HEK293 (cell line): ENCODE results near the gene MTA1.
A peak's percentile ranks its signal among the peaks of the same experiment; 100 is the strongest.

Experiments used
- CTCF ChIA-PET: fragments of 350-600 bp; formaldehyde crosslinking; extraction: SDS; loops from one replicate; lab custom pipeline; 2021; ENCODE audit warnings: antibody characterized with exemption; lab: Yijun Ruan, JAX
- POLR2A ChIA-PET: fragments of 300-600 bp; formaldehyde crosslinking; extraction: SDS; loops from one replicate; lab custom pipeline; 2020; ENCODE audit warnings: antibody characterized with exemption, inconsistent platforms; lab: Yijun Ruan, JAX
- H3K27ac ChIP-seq: fragments of 200-500 bp; sonication (Bioruptor generic); 2 replicates; pipeline ENCODE4 v1.5.1; 2014; ENCODE audit warnings: low read depth, low read length, control low read depth, inconsistent platforms; ENCODE audit errors: extremely low read depth
- H3K36me3 ChIP-seq, 2 experiments: fragments of 200-500 bp in 1 of 2; sonication (Bioruptor generic) in 1 of 2; 1 replicate in 1 of 2; 2 replicates in 1 of 2; pipeline ENCODE4 v1.5.1; 2014 to 2017; ENCODE audit warnings: inconsistent platforms in 2 of 2, low read length in 2 of 2; ENCODE audit not compliant: control insufficient read depth in 2 of 2, insufficient read depth in 1 of 2
- H3K4me1 ChIP-seq: fragments of 200-500 bp; sonication (Bioruptor generic); 2 replicates; pipeline ENCODE4 v1.5.1; 2014; ENCODE audit warnings: mild to moderate bottlenecking, low read length, inconsistent platforms; ENCODE audit not compliant: control insufficient read depth, insufficient read depth
- H3K4me3 ChIP-seq: 2 replicates; pipeline ENCODE4 v1.5.1; 2011; ENCODE audit warnings: low read depth, mild to moderate bottlenecking, control low read depth, low read length, moderate library complexity
- H3K9me3 ChIP-seq: fragments of 200-500 bp; sonication (Bioruptor generic); 2 replicates; pipeline ENCODE4 v1.5.1; 2014; ENCODE audit warnings: low read depth, low read length, inconsistent platforms; ENCODE audit not compliant: control insufficient read depth, insufficient read depth
- AEBP2 ChIP-seq: fragments of 450-650 bp; formaldehyde crosslinking; IDR thresholded peaks from 2 replicates; pipeline ENCODE4 v1.5.1; 2016; ENCODE audit warnings: missing biosample characterization, missing genetic modification characterization, borderline replicate concordance
- BCL11A ChIP-seq: fragments of 450-650 bp; formaldehyde crosslinking; IDR thresholded peaks from 2 replicates; pipeline ENCODE4 v1.5.1; 2016; ENCODE audit warnings: low read depth, missing biosample characterization, missing genetic modification characterization
- BCL6B ChIP-seq: fragments of 450-650 bp; formaldehyde crosslinking; IDR thresholded peaks from 2 replicates; pipeline ENCODE4 v1.5.1; 2017; ENCODE audit warnings: missing biosample characterization, missing genetic modification characterization
- GFI1B ChIP-seq: fragments of 450-650 bp; formaldehyde crosslinking; IDR thresholded peaks from 2 replicates; pipeline ENCODE4 v1.5.1; 2016; ENCODE audit warnings: missing biosample characterization, missing genetic modification characterization
- GLIS2 ChIP-seq: fragments of 450-650 bp; formaldehyde crosslinking; IDR thresholded peaks from 2 replicates; pipeline ENCODE4 v1.5.1; 2016; ENCODE audit warnings: missing biosample characterization, missing genetic modification characterization
- MZF1 ChIP-seq: fragments of 450-650 bp; formaldehyde crosslinking; IDR thresholded peaks from 2 replicates; pipeline ENCODE4 v1.5.1; 2017; ENCODE audit warnings: missing biosample characterization, missing genetic modification characterization, borderline replicate concordance
- PBX3 ChIP-seq: sonication (generic); formaldehyde crosslinking; IDR thresholded peaks from 2 replicates; pipeline ENCODE4 v1.8.1; 2022; ENCODE audit warnings: mild to moderate bottlenecking, moderate library complexity, missing genetic modification reagents
- ZIC2 ChIP-seq: fragments of 450-650 bp; formaldehyde crosslinking; IDR thresholded peaks from 2 replicates; pipeline ENCODE4 v1.5.1; 2016; ENCODE audit warnings: missing biosample characterization, missing genetic modification characterization
- ZNF121 ChIP-seq: fragments of 450-650 bp; formaldehyde crosslinking; IDR thresholded peaks from 2 replicates; pipeline ENCODE4 v1.5.1; 2016; ENCODE audit warnings: missing biosample characterization, missing genetic modification characterization
- ZNF16 ChIP-seq: fragments of 450-650 bp; formaldehyde crosslinking; IDR thresholded peaks from 2 replicates; pipeline ENCODE4 v1.5.1; 2016; ENCODE audit warnings: low read depth, missing biosample characterization, missing genetic modification characterization
- ZNF169 ChIP-seq: fragments of 450-650 bp; formaldehyde crosslinking; IDR thresholded peaks from 2 replicates; pipeline ENCODE4 v1.5.1; 2016; ENCODE audit warnings: missing biosample characterization, missing genetic modification characterization
- ZNF248 ChIP-seq: fragments of 450-650 bp; formaldehyde crosslinking; IDR thresholded peaks from 2 replicates; pipeline ENCODE4 v1.5.1; 2017; ENCODE audit warnings: missing biosample characterization, missing genetic modification characterization
- ZNF292 ChIP-seq: fragments of 450-650 bp; formaldehyde crosslinking; IDR thresholded peaks from 2 replicates; pipeline ENCODE4 v1.5.1; 2016; ENCODE audit warnings: low read depth, missing biosample characterization, missing genetic modification characterization, borderline replicate concordance
- ZNF391 ChIP-seq: fragments of 450-650 bp; formaldehyde crosslinking; IDR thresholded peaks from 2 replicates; pipeline ENCODE4 v1.5.1; 2016; ENCODE audit warnings: low read depth, missing biosample characterization, missing genetic modification characterization, borderline replicate concordance
- ZNF423 ChIP-seq: fragments of 450-650 bp; formaldehyde crosslinking; IDR thresholded peaks from 2 replicates; pipeline ENCODE4 v1.5.1; 2016; ENCODE audit warnings: missing biosample characterization, missing genetic modification characterization
- ZNF426 ChIP-seq: fragments of 450-650 bp; formaldehyde crosslinking; IDR thresholded peaks from 2 replicates; pipeline ENCODE4 v1.5.1; 2017; ENCODE audit warnings: missing biosample characterization, missing genetic modification characterization, mild to moderate bottlenecking, inconsistent platforms, moderate library complexity
- ZNF610 ChIP-seq: fragments of 450-650 bp; formaldehyde crosslinking; IDR thresholded peaks from 2 replicates; pipeline ENCODE4 v1.5.1; 2016; ENCODE audit warnings: missing biosample characterization, missing genetic modification characterization, borderline replicate concordance
- ZNF623 ChIP-seq: fragments of 450-650 bp; formaldehyde crosslinking; IDR thresholded peaks from 2 replicates; pipeline ENCODE4 v1.5.1; 2016; ENCODE audit warnings: missing biosample characterization, missing genetic modification characterization
- ZNF645 ChIP-seq: fragments of 450-650 bp; formaldehyde crosslinking; IDR thresholded peaks from 2 replicates; pipeline ENCODE4; 2016; ENCODE audit warnings: missing biosample characterization, missing genetic modification characterization
- ZNF707 ChIP-seq: fragments of 450-650 bp; formaldehyde crosslinking; IDR thresholded peaks from 2 replicates; pipeline ENCODE4 v1.5.1; 2016; ENCODE audit warnings: missing biosample characterization, missing genetic modification characterization
- ZNF785 ChIP-seq: fragments of 450-650 bp; formaldehyde crosslinking; IDR thresholded peaks from 2 replicates; pipeline ENCODE4 v1.5.1; 2016; ENCODE audit warnings: missing biosample characterization, missing genetic modification characterization
- TF ChIP-seq, protein P1 (sequence below): fragments of 450-650 bp; IDR thresholded peaks from 2 replicates; pipeline ENCODE4 v1.5.1; 2018; ENCODE audit warnings: missing biosample characterization, missing genetic modification characterization
- TF ChIP-seq, protein P2 (sequence below): fragments of 450-650 bp; formaldehyde crosslinking; IDR thresholded peaks from 2 replicates; pipeline ENCODE4 v1.5.1; 2017; ENCODE audit warnings: missing biosample characterization, missing genetic modification characterization

Gene MTA1

DNA sequence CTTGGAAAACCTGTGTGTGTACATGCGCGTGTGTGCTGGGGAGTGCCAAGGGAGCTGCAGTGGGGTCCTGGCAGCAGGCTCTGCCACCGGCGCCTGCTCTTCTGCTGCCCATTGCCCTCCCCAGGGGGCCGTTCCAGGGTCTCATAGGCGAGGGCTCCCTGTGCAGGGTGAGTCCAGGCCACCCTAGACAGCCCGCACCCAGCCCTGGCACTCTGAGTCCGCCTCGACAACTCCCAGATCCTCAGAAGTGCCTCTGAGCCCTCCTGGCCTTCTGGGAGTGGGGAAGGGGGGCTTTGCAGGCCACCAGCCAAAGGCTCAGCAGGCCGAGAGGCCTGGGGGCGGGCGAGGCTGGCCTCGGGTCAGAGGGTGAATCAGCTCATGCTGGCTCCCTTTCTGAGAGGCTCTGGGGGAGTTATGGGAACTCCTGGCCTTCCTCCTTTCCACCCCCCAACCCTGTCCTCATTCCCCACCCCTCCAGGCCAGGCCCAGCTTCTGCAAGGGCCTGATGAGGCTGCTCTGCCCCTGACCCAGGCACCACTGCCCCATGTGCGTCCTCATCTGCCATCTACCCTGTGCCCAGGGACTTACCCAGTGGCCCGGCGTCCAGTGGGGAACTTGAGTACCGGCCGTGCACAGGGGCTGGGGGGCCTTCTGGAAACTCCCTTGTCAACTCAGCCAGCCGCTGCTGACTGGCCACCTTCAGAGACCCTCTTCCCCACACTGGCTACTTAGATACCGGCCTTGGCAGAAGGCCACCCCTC lies 69.3 kb downstream of the MTA1 start:
- Histone ChIP-seq H3K36me3 (peaks cover 0 to 18% of the 10 kb centered on the region in 2 experiments; a peak in 1 of 3 replicates), H3K4me1 (peaks cover 5% of the 10 kb centered on the region), H3K9me3 (no peaks in the 10 kb centered on the region), H3K27ac (peak overlapping the region; percentile 95; the same call in 1 of the 2 replicates), H3K4me3 (peak overlapping the region; percentile 4; the same call in 1 of the 2 replicates)
- POLR2A ChIA-PET = interaction anchor here (0.7 to 2.1 kb wide), 11 partner anchors 8 to 398 kb away, joined by 3 to 19 read pairs (median 3); partner anchors contain the start of gene PACS2
- CTCF ChIA-PET = interaction anchor here (0.5 to 5.0 kb wide), 14 partner anchors 8 to 188 kb away, joined by 3 to 83 read pairs (median 6); partner anchors contain the start of gene BRF1
- no peak for TF ChIP-seq ZNF121 (tag by site-specific recombination)
- TF ChIP-seq ZNF623 (tag by site-specific recombination) = no peak

DNA sequence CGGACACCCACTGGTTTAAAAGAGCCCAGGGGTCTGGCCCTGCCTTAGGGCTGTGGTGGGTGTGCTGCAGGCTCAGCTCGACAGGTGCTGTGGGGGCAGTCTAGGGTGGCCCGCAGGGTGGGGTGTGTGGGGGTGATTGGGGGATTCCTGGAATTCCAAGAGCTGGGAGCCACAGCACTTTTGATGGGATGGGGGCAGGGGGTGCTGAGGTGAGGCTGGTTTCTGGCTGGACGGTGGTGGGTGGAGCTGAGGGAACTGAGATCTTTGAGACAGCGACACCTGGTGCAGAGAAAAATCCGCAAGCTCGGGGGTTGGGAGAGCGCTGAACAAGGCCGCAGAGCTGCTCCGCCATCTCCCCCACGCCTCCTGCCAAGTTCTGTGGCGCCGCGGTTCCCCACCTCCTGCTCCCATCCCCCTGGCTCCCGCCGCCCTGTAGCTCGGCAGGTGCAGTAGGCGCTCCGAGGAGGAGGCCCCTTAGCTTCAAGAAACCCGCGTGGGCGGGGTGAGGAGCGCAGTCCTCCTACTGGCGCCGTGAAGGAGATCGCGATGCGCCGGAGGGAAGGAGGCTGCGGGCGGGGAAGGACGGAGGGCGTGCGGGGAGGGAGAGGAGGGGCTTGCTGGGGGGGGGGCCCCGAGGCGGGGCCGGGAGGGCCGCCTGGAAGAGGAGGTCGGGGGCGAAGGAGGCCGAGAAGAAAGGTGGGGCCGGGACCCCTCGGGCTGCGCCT lies 70.1 kb downstream of the MTA1 start:
- POLR2A ChIA-PET = interaction anchor here (0.7 to 2.1 kb wide), 11 partner anchors 9 to 399 kb away, joined by 3 to 19 read pairs (median 3); partner anchors contain the start of gene PACS2
- peak overlapping the region; percentile 52 for H3K4me3 ChIP-seq
- H3K9me3 ChIP-seq = no peaks in the 10 kb centered on the region
- CTCF ChIA-PET = interaction anchor here (0.6 to 5.0 kb wide), 20 partner anchors 8 to 399 kb away, joined by 3 to 83 read pairs (median 5); partner anchors contain the start of gene BRF1
- peak overlapping the region; percentile 95 for H3K27ac ChIP-seq
- H3K36me3 ChIP-seq = peaks cover 0 to 18% of the 10 kb centered on the region in 2 experiments; a peak in 1 of 3 replicates
- peaks cover 5% of the 10 kb centered on the region for H3K4me1 ChIP-seq
- TF ChIP-seq ZNF16 = peak; percentile 21; the same call in 1 of the 2 replicates
- TF ChIP-seq BCL6B (tag by site-specific recombination) = no peak
- no peak for TF ChIP-seq ZNF248
- no peak for TF ChIP-seq ZNF426
- TF ChIP-seq GFI1B (tag by site-specific recombination) = no peak
- TF ChIP-seq ZNF645 (tag by site-specific recombination) = no peak
- TF ChIP-seq, protein P1, sequence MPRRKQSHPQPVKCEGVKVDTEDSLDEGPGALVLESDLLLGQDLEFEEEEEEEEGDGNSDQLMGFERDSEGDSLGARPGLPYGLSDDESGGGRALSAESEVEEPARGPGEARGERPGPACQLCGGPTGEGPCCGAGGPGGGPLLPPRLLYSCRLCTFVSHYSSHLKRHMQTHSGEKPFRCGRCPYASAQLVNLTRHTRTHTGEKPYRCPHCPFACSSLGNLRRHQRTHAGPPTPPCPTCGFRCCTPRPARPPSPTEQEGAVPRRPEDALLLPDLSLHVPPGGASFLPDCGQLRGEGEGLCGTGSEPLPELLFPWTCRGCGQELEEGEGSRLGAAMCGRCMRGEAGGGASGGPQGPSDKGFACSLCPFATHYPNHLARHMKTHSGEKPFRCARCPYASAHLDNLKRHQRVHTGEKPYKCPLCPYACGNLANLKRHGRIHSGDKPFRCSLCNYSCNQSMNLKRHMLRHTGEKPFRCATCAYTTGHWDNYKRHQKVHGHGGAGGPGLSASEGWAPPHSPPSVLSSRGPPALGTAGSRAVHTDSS (tag by site-specific recombination) = no peak
- no peak; the same call in 1 of the 2 replicates for TF ChIP-seq ZNF391
- peak; percentile 82 for TF ChIP-seq ZIC2 (tag by site-specific recombination)
- no peak for TF ChIP-seq PBX3 (CRISPR knock-in tag)
- no peak for TF ChIP-seq ZNF707 (tag by site-specific recombination)
- TF ChIP-seq ZNF423 (tag by site-specific recombination) = 0 out of 2 replicates have a peak, but pooled peaks have one; percentile 20
- TF ChIP-seq ZNF785 (tag by site-specific recombination) = no peak
- TF ChIP-seq MZF1 = no peak
- no peak for TF ChIP-seq AEBP2
- no peak; the same call in 1 of the 2 replicates for TF ChIP-seq BCL11A (tag by site-specific recombination)
- TF ChIP-seq GLIS2 = peak; percentile 83
- TF ChIP-seq ZNF610 (tag by site-specific recombination) = peak; percentile 46; the same call in 1 of the 2 replicates
- TF ChIP-seq ZNF169 (tag by site-specific recombination) = no peak
- TF ChIP-seq, protein P2, sequence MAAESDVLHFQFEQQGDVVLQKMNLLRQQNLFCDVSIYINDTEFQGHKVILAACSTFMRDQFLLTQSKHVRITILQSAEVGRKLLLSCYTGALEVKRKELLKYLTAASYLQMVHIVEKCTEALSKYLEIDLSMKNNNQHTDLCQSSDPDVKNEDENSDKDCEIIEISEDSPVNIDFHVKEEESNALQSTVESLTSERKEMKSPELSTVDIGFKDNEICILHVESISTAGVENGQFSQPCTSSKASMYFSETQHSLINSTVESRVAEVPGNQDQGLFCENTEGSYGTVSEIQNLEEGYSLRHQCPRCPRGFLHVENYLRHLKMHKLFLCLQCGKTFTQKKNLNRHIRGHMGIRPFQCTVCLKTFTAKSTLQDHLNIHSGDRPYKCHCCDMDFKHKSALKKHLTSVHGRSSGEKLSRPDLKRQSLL (tag by site-specific recombination) = peak; percentile 56; the same call in 1 of the 2 replicates
- TF ChIP-seq ZNF292 (tag by site-specific recombination) = no peak
